ENCODE results near the gene GABARAP. TPM values are rescaled to one million over a fixed set of nuclear protein-coding genes. Genes with fewer than 3 reads are reported as not detected.

Gene GABARAP
- polyA plus RNA-seq, 1 of the 3 experiments (the other 2 are of a cell fraction), result 585 TPM

- 98% methylated on average over 6 of the region's 6 CpGs for WGBS (ENCODE audit: low lambda C conversion rate)
- no peak for DNase-seq
These were observed 17.3 kb upstream of the GABARAP start for GRCh38 chr17:7259555-7259889.

GRCh38 chr17:7258731-7259554, 16.7 kb upstream of the GABARAP start:
- H3K36me3 ChIP-seq (replicated peaks in 1 of 2; ENCODE audit: control insufficient read depth in 1 of 2, insufficient read depth in 2 of 2, low read length in 1 of 2), result peaks cover 13 to 33% of the 10 kb centered on the region in 2 experiments
- no peaks in the 10 kb centered on the region; a peak in 1 of 4 replicates for H3K4me1 ChIP-seq (ENCODE audit: control insufficient read depth in 1 of 2, insufficient read depth in 2 of 2, low read depth in 1 of 2, low read length in 1 of 2)
- ChIA-PET CTCF (interaction anchor here (0.9 to 1.9 kb wide), 4 partner anchors 22 to 42 kb away, joined by 3 to 13 read pairs (median 4); no protein-coding TSS in a partner anchor), POLR2A (no interaction called here)
- peaks cover 22% of the 10 kb centered on the region for H3F3A ChIP-seq (replicated peaks; ENCODE audit: insufficient read depth)
- H3K9me3 ChIP-seq, result no peaks in the 10 kb centered on the region
- peaks cover 2% of the 10 kb centered on the region; the same call in 1 of the 2 replicates for H3K79me2 ChIP-seq (ENCODE audit: insufficient read depth)
- H2AFZ ChIP-seq (ENCODE audit: low read depth), result no peak overlapping the region
- no peak for DNase-seq
- no peak overlapping the region for H3K9ac ChIP-seq
- H3K4me3 ChIP-seq (ENCODE audit: low read depth in 2 of 2, low read length in 1 of 2), result no peak overlapping the region
- H3K27ac ChIP-seq (ENCODE audit: low read depth in 2 of 2, low read length in 1 of 2), result no peak overlapping the region
- no peaks in the 10 kb centered on the region for H3K27me3 ChIP-seq (ENCODE audit: insufficient read depth)
- no peak overlapping the region for H3K4me2 ChIP-seq
- no peaks in the 10 kb centered on the region for H3K9me2 ChIP-seq
- 94% methylated on average over 7 of the region's 7 CpGs for WGBS (ENCODE audit: low lambda C conversion rate)
- H4K20me1 ChIP-seq (ENCODE audit: insufficient read depth), result no peaks in the 10 kb centered on the region
- no peak for TF ChIP-seq TCF12 (IDR thresholded peaks at IDR 0.05)

More at GRCh38 chr17:7259555-7259889, 17.3 kb upstream of the GABARAP start:
- POLR2A ChIA-PET, result no interaction called here
- Histone ChIP-seq H3K9ac (no peak overlapping the region), H3K27me3 (ENCODE audit: insufficient read depth) (no peaks in the 10 kb centered on the region), H3K4me3 (ENCODE audit: low read depth in 2 of 2, low read length in 1 of 2) (no peak overlapping the region), H3K4me1 (ENCODE audit: control insufficient read depth in 1 of 2, insufficient read depth in 2 of 2, low read depth in 1 of 2, low read length in 1 of 2) (peaks cover 0 to 3% of the 10 kb centered on the region in 2 experiments; a peak in 2 of 4 replicates), H3K79me2 (ENCODE audit: insufficient read depth) (no peaks in the 10 kb centered on the region; the same call in 1 of the 2 replicates), H3K9me2 (no peaks in the 10 kb centered on the region), H2AFZ (ENCODE audit: low read depth) (no peak overlapping the region), H3F3A (replicated peaks; ENCODE audit: insufficient read depth) (peaks cover 28% of the 10 kb centered on the region), H3K9me3 (no peaks in the 10 kb centered on the region), H3K27ac (ENCODE audit: low read depth in 2 of 2, low read length in 1 of 2) (no peak overlapping the region), H3K4me2 (no peak overlapping the region), H4K20me1 (ENCODE audit: insufficient read depth) (no peaks in the 10 kb centered on the region), H3K36me3 (replicated peaks in 1 of 2; ENCODE audit: control insufficient read depth in 1 of 2, insufficient read depth in 2 of 2, low read length in 1 of 2) (peaks cover 12 to 27% of the 10 kb centered on the region in 2 experiments)
- CTCF ChIA-PET, result interaction anchor here (0.9 to 1.9 kb wide), 4 partner anchors 21 to 42 kb away, joined by 3 to 13 read pairs (median 4); no protein-coding TSS in a partner anchor
- no peak for TF ChIP-seq CHD2 (IDR thresholded peaks at IDR 0.05; ENCODE audit: low read length, partially characterized antibody)

GRCh38 chr17:7256766-7257456, 14.7 kb upstream of the GABARAP start:
- 95% methylated on average over 8 of the region's 8 CpGs for WGBS (ENCODE audit: low lambda C conversion rate)
- CTCF ChIA-PET, result interaction anchor here (1.1 to 2.7 kb wide), 3 partner anchors 23 to 40 kb away, joined by 3 to 14 read pairs (median 5); partner anchors contain the start of genes ACADVL and DLG4

More at GRCh38 chr17:7256766-7257456, 14.7 kb upstream of the GABARAP start:
- no peak overlapping the region for H3K4me3 ChIP-seq (ENCODE audit: low read depth in 2 of 2, low read length in 1 of 2)
- POLR2A ChIA-PET, result no interaction called here
- H2AFZ ChIP-seq (ENCODE audit: low read depth), result no peak overlapping the region
- no peak for DNase-seq
- H3F3A ChIP-seq (replicated peaks; ENCODE audit: insufficient read depth), result peaks cover 29% of the 10 kb centered on the region
- no peaks in the 10 kb centered on the region for H4K20me1 ChIP-seq (ENCODE audit: insufficient read depth)
- H3K27ac ChIP-seq (ENCODE audit: low read depth in 2 of 2, low read length in 1 of 2), result no peak overlapping the region
- H3K9ac ChIP-seq, result no peak overlapping the region
- peaks cover 13 to 33% of the 10 kb centered on the region in 2 experiments for H3K36me3 ChIP-seq (replicated peaks in 1 of 2; ENCODE audit: control insufficient read depth in 1 of 2, insufficient read depth in 2 of 2, low read length in 1 of 2)
- H3K27me3 ChIP-seq (ENCODE audit: insufficient read depth), result no peaks in the 10 kb centered on the region
- peaks cover 3 to 4% of the 10 kb centered on the region in 2 experiments; a peak in 3 of 4 replicates for H3K4me1 ChIP-seq (ENCODE audit: control insufficient read depth in 1 of 2, insufficient read depth in 2 of 2, low read depth in 1 of 2, low read length in 1 of 2)
- H3K4me2 ChIP-seq, result no peak overlapping the region
- no peaks in the 10 kb centered on the region for H3K9me3 ChIP-seq
- H3K9me2 ChIP-seq, result no peaks in the 10 kb centered on the region
- no peak for TF ChIP-seq MAX (IDR thresholded peaks at IDR 0.05; ENCODE audit: low read depth)
- no peak for TF ChIP-seq GATA2 (CRISPR knock-in tag; IDR thresholded peaks at IDR 0.05)
- TF ChIP-seq SIN3A (IDR thresholded peaks at IDR 0.05; ENCODE audit: borderline replicate concordance, low read depth, low read length), result no peak
- TF ChIP-seq USF1 (IDR thresholded peaks at IDR 0.05; ENCODE audit: borderline replicate concordance, low read depth), result no peak
- TF ChIP-seq JUND (IDR thresholded peaks at IDR 0.05), result no peak
- peaks cover 17% of the 10 kb centered on the region for H3K79me2 ChIP-seq (ENCODE audit: insufficient read depth)
